ENCODE data around the gene FUZ.
"Not testable (repeated sequence)": the region's sequence is repeated elsewhere in the genome, so short reads cannot be mapped to it uniquely, and the experiment has no call there.

Gene FUZ

DNA sequence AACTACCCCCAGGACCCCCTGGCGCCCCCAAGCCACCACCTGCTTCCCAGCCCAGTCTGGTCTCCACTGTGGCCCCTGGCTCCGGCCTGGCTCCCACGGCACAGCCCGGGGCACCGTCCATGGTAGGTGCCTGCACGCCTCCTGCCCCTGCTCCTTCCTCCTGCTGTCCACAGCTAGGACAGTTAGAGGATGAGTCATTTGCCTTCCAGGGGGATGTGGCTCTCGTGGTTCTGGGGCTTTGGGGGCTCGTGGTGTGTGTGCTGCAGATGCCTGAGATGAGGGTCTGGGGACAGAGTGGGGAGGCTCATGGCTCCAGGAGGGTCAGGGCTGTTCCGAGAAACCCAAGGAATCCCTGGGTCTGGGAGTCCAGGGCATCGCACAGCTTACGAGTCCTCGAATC is 17.7 kb upstream of the FUZ start:
- peaks cover 23 to 65% (median 44%) of the 10 kb centered on the region in 10 experiments for H3K4me1 ChIP-seq
- peak overlapping the region in 4 of 11 experiments; percentile 39 to 65 (median 55); a peak in 3 of 22 replicates for H3K9ac ChIP-seq
- H3K27ac ChIP-seq: peak overlapping the region in 4 of 11 experiments; percentile 25 to 78 (median 72); a peak in 7 of 22 replicates
- TF ChIP-seq Cebpa-rat (IDR thresholded peaks at IDR 0.05): no peak
- H3K36me3 ChIP-seq: peaks cover 81 to 100% (median 94%) of the 10 kb centered on the region in 11 experiments
- H3K4me2 ChIP-seq: peak overlapping the region in 8 of 11 experiments; percentile 3 to 94 (median 76); a peak in 12 of 22 replicates
- H3K9me3 ChIP-seq (replicated peaks in 1 of 11): no peaks in the 10 kb centered on the region
- H3K27me3 ChIP-seq: no peaks in the 10 kb centered on the region
- H3K4me3 ChIP-seq: no peak overlapping the region
- H4K20me1 ChIP-seq: peaks cover 43 to 97% (median 65%) of the 10 kb centered on the region in 11 experiments

DNA sequence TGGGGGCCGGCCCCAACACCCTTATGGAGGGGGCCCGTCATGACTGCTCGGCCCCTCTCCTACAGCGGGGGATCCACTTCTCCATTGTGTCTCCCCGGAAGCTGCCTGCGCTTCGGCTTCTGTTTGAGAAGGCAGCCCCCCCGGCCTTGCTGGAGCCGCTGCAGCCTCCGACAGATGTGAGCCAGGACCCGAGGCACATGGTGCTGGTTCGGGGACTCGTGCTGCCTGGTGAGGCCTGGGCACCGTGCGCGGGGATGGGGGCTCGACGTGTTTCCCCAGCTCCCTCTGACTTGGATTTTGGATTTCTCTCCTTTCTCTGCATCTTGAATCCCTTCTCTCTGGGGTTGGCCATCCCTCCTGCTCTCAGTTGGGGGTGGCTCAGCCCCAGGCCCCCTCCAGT is 16.6 kb upstream of the FUZ start:
- Histone ChIP-seq H3K9me3 (replicated peaks in 1 of 11) (no peaks in the 10 kb centered on the region), H4K20me1 (peaks cover 43 to 100% (median 72%) of the 10 kb centered on the region in 11 experiments), H3K4me3 (no peak overlapping the region), H3K4me1 (peaks cover 23 to 65% (median 44%) of the 10 kb centered on the region in 10 experiments), H3K27me3 (no peaks in the 10 kb centered on the region), H3K36me3 (peaks cover 73 to 98% (median 88%) of the 10 kb centered on the region in 11 experiments), H3K9ac (peak overlapping the region in 3 of 11 experiments; percentile 16 to 39 (median 29); a peak in 5 of 22 replicates), H3K27ac (no peak overlapping the region), H3K4me2 (peak overlapping the region in 9 of 11 experiments; percentile 5 to 94 (median 48); a peak in 12 of 22 replicates)
- no peak for TF ChIP-seq Cebpa-rat (IDR thresholded peaks at IDR 0.05)

DNA sequence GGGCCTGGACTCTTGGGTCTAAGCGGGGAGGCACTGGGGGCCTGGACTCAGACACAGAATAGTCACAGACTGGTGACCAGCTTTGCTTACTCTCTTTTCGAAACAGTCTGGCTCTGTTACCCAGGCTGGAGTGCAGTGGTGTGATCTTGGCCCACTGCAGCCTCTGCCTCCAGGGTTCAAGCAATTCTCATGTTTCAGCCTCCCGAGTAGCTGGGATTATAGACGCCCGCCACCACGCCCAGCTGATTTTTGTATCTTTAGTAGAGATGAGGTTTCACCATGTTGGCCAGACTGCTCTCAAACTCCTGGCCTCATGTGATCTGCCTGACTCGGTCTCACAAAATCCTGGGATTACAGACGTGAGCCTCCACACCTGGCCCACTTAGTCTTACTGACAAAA is 16.1 kb upstream of the FUZ start:
- H3K27me3 ChIP-seq: no peaks in the 10 kb centered on the region
- H3K36me3 ChIP-seq: peaks cover 73 to 98% (median 88%) of the 10 kb centered on the region in 11 experiments
- H4K20me1 ChIP-seq: peaks cover 48 to 100% (median 76%) of the 10 kb centered on the region in 11 experiments
- no peak for TF ChIP-seq Cebpa-rat (IDR thresholded peaks at IDR 0.05)
- no peak overlapping the region for H3K27ac ChIP-seq
- H3K9ac ChIP-seq: peak overlapping the region in 4 of 11 experiments; percentile 16 to 39 (median 30); a peak in 4 of 22 replicates
- no peaks in the 10 kb centered on the region for H3K9me3 ChIP-seq (replicated peaks in 1 of 11)
- H3K4me2 ChIP-seq: peak overlapping the region in 9 of 11 experiments; percentile 5 to 94 (median 48); a peak in 13 of 22 replicates
- H3K4me3 ChIP-seq: no peak overlapping the region
- H3K4me1 ChIP-seq: peaks cover 23 to 65% (median 44%) of the 10 kb centered on the region in 10 experiments

DNA sequence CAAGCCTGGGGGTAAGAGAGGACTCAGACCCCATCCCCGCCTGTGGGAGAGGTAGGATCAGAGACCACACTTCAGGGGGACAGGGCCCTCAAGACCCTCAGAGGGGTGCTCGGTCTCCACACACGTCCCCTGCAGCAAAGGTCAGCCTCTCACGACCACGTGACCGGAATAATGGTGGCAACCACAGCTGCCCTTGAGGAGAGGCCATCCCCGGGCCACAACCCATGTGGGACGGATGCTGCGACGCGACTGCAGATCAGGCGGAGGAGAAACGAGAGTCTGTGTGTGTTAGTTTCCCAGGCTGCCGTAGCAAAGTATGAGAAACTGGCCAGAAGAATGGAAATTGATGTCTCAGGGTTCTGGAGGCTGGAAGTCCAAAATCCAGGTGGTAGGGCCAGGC is 13.9 kb upstream of the FUZ start:
- TF ChIP-seq Cebpa-rat (IDR thresholded peaks at IDR 0.05): no peak
- peaks cover 69 to 98% (median 82%) of the 10 kb centered on the region in 11 experiments for H3K36me3 ChIP-seq
- H3K9ac ChIP-seq: peak overlapping the region in 2 of 11 experiments; percentile 9 to 33; a peak in 1 of 22 replicates
- no peaks in the 10 kb centered on the region for H3K9me3 ChIP-seq (replicated peaks in 1 of 11)
- peaks cover 15 to 47% (median 33%) of the 10 kb centered on the region in 10 experiments for H3K4me1 ChIP-seq
- H4K20me1 ChIP-seq: peaks cover 63 to 99% (median 87%) of the 10 kb centered on the region in 11 experiments
- no peak overlapping the region for H3K4me2 ChIP-seq
- H3K27me3 ChIP-seq: no peaks in the 10 kb centered on the region
- no peak overlapping the region for H3K27ac ChIP-seq
- no peak overlapping the region for H3K4me3 ChIP-seq

DNA sequence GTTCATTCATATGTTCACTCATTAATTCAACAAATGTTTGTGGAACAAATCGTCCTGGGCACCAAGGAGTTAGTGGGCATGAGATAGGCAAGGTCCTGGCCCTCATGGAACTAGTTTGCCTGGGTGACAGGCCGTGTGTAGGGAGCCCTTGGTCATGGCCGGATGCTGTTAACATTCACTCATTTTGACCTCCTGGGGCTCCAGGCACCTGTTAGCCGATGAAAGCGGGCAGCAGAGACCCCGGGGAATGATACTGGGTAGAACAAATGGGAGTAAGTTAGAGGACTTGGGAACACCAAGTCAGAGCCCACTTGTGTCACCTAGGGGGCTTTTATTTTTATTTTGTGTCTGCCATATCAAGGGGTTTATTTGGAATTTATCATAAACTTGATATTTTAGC is 11.6 kb upstream of the FUZ start:
- H3K9ac ChIP-seq: no peak overlapping the region
- peaks cover 62 to 94% (median 73%) of the 10 kb centered on the region in 11 experiments for H3K36me3 ChIP-seq
- H3K9me3 ChIP-seq (replicated peaks in 1 of 11): no peaks in the 10 kb centered on the region
- no peak overlapping the region for H3K4me3 ChIP-seq
- no peak overlapping the region for H3K4me2 ChIP-seq
- no peak overlapping the region for H3K27ac ChIP-seq
- peaks cover 53 to 91% (median 71%) of the 10 kb centered on the region in 11 experiments for H4K20me1 ChIP-seq
- TF ChIP-seq Cebpa-rat (IDR thresholded peaks at IDR 0.05): no peak
- peaks cover 10 to 25% (median 14%) of the 10 kb centered on the region in 10 experiments for H3K4me1 ChIP-seq
- H3K27me3 ChIP-seq: no peaks in the 10 kb centered on the region

DNA sequence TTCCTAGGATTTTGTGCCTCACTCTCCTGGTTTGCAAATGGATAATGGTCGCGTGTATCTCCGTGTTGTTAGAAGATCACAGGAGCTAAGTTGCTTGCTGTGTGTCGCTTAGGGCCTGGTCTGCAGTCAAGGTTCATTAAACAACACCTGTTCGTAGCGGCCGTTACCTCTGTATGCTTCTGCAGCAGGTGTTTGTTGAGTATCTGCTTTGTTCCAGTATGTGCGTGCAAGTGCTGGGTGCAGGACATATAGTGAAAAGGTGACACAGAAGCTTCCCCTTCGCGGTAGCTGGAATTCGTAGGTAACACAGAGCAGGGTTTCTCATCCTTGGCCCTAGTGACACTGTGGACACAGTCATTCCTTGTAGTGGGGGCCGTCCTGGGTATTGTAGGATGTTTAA is 10.4 kb upstream of the FUZ start:
- TF ChIP-seq Cebpa-rat (IDR thresholded peaks at IDR 0.05): no peak
- Histone ChIP-seq H3K9me3 (replicated peaks in 1 of 11) (no peaks in the 10 kb centered on the region), H3K36me3 (peaks cover 53 to 82% (median 63%) of the 10 kb centered on the region in 11 experiments), H3K4me3 (no peak overlapping the region), H3K4me2 (no peak overlapping the region), H3K27ac (no peak overlapping the region), H4K20me1 (peaks cover 44 to 85% (median 63%) of the 10 kb centered on the region in 11 experiments), H3K4me1 (peaks cover 10 to 21% (median 14%) of the 10 kb centered on the region in 10 experiments), H3K27me3 (no peaks in the 10 kb centered on the region), H3K9ac (no peak overlapping the region)

DNA sequence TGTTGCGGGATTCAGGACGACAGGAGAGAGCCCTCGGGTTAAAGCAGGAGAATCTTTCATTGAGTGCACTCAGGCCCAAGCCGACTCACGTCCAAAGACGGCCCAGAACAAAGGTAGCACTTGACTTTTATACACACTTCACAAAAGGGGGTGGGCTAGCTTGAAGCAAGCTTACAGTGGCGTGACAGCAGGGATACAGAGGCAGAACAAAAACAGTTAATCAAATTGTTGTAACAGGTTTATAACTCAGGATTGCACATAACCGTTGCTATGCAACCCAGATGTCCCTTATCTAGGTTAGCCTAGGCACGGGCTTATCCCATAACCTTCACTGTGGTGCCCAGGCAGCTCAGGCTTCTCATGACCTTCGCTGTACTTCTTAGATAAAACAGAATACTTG is 7.0 kb upstream of the FUZ start:
- Histone ChIP-seq H3K4me2 (peak overlapping the region in 7 of 11 experiments; percentile 13 to 98 (median 97); a peak in 7 of 22 replicates), H3K4me1 (peaks cover 16 to 25% (median 18%) of the 10 kb centered on the region in 10 experiments), H3K9me3 (replicated peaks in 1 of 11) (no peaks in the 10 kb centered on the region), H3K27me3 (no peaks in the 10 kb centered on the region), H3K36me3 (peaks cover 30 to 53% (median 46%) of the 10 kb centered on the region in 11 experiments), H4K20me1 (peaks cover 17 to 53% (median 33%) of the 10 kb centered on the region in 11 experiments; a peak in 18 of 22 replicates), H3K27ac (no peak overlapping the region), H3K4me3 (0 out of 20 replicates have a peak overlapping the region, but pooled peaks of 1 of the 10 experiments have one; percentile 95), H3K9ac (peak overlapping the region in 5 of 11 experiments; percentile 13 to 97 (median 95); a peak in 6 of 22 replicates)
- TF ChIP-seq Cebpa-rat (IDR thresholded peaks at IDR 0.05): no peak

DNA sequence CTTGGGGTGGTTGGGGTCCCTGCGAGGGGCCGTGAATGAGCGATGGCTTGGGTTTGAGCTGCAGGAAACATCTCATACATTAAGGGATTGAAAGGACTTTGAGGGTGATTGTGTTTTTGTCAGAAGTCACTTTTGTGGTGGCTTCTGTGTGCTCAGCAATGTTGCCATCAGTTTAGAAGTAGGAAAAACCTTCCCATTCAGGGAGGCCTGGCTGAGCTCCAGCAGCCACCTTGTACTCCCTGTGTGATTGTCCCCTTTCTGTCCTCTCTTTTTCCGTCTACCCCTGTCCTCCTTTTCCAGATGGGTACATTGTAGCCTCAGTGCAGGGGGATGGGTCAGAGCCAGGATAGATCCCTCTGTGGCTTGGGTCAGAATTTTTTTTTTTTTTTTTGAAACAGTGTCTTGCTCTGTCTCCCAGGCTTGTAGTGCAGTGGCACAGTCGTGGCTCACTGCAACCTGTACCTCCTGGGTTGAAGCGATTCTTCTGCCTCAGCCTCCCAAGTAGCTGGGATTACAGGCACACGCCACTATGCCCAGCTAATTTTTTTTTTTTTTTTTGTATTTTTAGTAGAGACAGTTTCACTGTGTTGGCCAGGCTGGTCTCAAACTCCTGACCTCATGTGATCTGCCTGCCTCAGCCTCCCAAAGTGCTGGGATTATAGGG is 6.5 kb upstream of the FUZ start:
- peak overlapping the region; percentile 87 to 98 (median 97) for H3K4me2 ChIP-seq
- peak overlapping the region in 7 of 11 experiments; percentile 70 to 98 (median 87); a peak in 12 of 22 replicates for H3K27ac ChIP-seq
- H3K9ac ChIP-seq: peak overlapping the region; percentile 75 to 97 (median 91)
- H4K20me1 ChIP-seq: peaks cover 17 to 47% (median 28%) of the 10 kb centered on the region in 11 experiments; a peak in 18 of 22 replicates
- H3K27me3 ChIP-seq; H3K9me3 ChIP-seq (replicated peaks in 1 of 11): not testable (repeated sequence)
- peak overlapping the region; percentile 80 to 96 (median 93); a peak in 19 of 20 replicates for H3K4me3 ChIP-seq
- peaks cover 29 to 48% (median 40%) of the 10 kb centered on the region in 11 experiments for H3K36me3 ChIP-seq
- peaks cover 16 to 25% (median 18%) of the 10 kb centered on the region in 10 experiments for H3K4me1 ChIP-seq

Measured in BLaER1 treated with 17β-estradiol and CSF1 and Interleukin-3, amounts not matched to agents 10 nM and 100 nM (cell line).